ENCODE measurements around the gene MEGF8.

Gene MEGF8

DNA sequence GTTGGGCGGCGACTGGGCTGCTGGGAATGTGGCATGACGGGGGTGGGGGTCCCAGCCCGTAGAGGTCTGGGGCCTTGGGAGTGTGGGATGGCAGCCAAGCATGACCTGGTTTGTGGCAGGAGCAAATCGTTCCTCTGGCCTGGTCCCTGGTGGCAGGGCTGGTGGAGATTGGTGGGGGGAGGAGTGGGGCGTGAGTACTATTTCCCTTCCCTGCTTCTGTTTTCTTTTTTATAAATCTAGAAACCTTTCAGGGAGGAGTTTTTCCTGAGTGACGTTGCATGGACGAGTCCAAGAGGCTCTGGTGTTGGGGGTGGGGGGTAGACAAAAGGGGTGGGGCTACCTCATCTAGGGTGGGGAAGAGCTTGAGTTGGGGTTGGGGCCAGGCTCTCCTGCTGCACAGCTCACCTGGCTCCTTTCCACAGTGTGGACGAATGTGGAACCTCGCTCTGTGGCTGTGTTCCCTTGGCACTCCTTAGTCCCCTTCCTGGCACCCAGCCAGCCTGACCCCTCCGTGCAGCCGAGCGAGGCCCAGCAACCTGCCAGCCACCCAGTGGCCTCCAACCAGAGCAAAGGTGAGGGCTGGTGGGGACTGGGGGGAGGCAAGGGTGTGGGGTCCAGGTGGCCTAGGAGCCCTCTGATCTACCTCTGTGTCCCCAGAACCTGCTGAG, 39.0 kb upstream of the MEGF8 start:
- DNase-seq: no peak

DNA sequence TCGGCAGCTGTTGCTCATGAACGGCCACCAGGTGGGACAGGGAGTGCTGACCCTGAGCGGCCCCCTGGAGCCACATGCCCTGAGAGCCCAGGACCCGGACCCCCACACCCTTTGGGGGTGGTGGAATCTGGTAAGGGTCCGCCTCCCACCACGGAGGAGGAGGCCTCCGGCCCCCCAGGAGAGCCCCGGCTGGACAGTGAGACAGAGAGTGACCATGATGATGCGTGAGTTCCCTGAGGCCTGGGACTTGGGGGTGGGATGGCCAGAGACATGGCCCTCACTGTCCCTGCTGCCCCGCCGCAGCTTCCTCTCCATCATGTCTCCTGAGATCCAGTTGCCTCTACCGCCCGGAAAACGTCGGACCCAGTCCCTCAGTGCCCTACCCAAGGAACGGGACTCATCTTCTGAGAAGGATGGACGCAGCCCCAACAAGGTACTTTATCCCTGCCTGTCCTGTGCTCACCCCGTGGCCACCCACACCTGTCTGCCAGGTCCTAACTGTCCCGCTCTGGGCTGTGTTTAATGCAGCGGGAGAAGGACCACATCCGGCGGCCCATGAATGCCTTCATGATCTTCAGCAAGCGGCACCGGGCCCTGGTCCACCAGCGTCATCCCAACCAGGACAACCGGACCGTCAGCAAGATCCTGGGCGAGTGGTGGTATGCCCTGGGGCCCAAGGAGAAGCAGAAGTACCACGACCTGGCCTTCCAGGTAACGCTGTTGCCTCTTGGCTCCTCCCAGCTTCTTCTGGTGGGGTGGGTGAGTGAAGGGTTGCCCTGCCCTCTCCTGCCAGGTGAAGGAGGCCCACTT, 38.2 kb upstream of the MEGF8 start:
- no peak for DNase-seq

DNA sequence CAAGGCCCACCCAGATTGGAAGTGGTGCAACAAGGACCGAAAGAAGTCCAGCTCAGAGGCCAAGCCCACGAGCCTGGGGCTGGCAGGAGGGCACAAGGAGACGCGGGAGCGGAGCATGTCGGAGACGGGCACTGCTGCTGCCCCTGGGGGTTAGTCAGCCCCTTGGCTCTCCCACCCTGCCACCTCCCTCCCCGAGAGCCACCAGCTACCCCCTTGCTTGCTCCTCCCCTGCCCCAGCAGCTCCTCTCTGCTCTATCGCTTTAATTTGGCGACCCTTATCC, 37.7 kb upstream of the MEGF8 start:
- no peak for DNase-seq

DNA sequence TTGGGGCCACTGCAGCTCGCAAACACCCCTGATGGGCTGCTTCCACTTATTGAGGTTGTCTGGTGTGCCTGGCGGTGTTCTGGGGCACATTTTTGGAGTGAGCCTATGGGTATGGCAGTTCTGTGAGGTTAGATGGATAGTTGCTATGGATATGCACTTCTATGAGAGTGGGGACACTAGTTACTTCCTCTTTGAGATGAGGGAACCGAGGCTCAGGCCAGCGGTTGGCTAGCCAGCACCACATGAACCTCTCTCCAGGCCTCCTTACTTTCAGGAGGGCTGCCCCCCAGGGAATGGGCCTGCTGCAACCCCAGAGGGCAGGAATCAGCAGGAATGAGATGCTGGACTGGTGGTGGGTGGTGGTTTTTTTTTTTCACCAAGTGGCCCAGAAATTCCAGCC, 37.0 kb upstream of the MEGF8 start:
- DNase-seq: no peak

DNA sequence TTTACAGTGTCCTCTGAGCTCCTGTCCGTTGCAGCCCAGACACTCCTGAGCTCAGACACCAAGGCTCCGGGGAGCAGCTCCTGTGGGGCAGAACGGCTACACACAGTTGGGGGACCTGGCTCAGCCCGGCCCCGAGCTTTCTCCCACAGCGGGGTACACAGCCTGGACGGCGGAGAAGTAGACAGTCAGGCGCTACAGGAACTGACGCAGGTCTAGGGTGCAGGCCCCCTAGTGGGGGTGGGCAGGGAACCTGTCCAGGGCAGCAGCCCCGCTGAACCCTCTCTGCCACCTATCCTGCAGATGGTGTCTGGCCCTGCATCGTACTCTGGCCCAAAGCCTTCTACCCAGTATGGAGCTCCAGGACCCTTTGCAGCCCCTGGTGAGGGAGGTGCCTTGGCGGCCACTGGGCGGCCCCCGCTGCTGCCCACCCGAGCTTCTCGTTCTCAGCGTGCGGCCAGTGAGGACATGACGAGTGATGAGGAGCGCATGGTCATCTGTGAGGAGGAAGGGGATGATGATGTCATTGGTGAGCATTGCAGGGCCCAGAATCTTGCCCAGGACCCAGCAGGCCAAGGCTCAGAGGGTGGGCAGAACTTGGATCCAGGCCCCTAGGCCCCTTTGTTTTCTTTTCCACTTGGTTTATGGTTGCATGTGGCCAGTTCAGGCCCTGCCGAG, 36.4 kb upstream of the MEGF8 start:
- no peak for DNase-seq

DNA sequence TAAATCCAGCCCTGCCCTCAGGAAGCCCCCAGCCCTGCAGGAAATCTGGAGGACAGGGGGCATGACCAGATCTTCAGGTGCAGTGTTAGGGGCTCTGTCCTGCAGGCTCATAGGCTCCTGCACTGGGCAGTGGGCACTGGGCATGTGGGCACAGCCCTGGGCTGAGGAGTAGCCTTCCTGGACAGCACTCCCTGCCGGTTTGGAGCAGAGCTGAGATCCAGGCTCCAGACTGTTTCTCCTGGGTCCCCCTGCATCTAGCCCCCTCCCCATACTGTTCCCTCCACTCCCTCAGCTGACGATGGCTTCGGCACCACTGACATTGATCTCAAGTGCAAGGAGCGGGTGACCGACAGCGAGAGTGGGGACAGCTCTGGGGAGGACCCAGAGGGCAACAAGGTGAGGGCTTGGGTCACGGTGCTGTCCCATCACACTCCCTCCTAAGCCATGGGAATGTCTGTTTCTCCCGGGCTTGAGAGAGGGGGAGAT, 35.8 kb upstream of the MEGF8 start:
- no peak for DNase-seq

DNA sequence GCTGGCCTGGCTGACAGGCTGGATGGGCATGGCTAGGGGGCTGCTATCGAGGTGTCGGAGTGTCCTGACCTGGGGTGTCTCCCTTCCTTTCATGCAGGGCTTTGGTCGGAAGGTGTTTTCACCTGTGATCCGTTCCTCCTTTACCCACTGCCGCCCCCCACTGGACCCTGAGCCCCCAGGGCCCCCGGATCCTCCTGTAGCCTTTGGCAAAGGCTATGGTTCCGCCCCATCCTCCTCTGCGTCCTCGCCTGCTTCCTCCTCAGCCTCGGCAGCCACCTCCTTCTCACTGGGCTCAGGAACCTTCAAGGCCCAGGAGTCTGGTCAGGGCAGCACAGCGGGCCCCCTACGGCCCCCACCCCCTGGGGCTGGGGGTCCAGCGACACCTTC, 35.3 kb upstream of the MEGF8 start:
- DNase-seq: no peak

DNA sequence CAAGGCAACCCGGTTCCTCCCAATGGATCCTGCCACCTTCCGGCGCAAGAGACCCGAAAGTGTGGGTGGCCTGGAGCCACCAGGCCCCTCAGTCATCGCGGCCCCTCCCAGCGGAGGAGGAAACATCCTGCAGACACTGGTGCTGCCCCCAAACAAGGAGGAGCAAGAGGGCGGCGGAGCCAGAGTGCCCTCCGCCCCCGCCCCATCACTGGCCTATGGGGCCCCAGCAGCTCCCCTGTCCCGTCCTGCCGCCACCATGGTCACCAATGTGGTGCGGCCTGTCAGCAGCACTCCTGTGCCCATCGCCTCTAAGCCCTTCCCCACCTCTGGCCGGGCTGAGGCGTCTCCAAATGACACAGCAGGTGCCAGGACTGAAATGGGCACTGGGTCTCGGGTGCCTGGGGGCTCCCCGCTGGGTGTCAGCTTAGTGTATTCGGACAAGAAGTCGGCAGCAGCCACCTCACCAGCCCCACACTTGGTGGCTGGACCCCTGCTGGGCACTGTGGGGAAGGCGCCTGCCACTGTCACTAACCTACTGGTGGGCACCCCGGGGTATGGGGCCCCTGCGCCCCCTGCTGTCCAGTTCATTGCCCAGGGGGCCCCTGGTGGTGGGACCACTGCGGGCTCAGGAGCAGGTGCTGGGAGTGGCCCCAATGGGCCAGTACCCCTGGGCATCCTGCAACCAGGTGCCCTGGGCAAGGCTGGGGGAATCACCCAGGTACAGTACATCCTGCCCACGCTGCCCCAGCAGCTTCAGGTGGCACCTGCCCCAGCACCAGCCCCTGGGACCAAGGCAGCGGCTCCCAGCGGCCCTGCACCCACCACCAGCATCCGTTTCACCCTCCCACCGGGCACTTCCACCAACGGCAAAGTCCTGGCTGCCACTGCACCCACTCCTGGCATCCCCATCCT, 34.7 kb upstream of the MEGF8 start:
- DNase-seq: peak; percentile 49

DNA sequence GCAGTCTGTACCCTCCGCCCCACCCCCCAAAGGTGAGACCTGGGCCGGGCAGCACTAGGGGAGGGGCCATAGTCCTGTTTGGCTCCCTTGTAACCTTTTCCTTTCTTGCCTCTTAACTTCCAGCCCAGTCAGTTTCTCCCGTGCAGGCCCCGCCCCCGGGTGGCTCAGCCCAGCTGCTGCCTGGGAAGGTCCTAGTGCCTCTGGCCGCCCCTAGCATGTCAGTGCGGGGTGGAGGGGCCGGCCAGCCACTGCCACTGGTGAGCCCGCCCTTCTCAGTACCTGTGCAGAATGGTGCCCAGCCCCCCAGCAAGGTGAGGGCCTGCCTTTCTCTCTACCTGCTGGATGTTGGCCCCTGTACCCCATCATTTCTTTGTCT, 34.0 kb upstream of the MEGF8 start:
- DNase-seq: no peak

DNA sequence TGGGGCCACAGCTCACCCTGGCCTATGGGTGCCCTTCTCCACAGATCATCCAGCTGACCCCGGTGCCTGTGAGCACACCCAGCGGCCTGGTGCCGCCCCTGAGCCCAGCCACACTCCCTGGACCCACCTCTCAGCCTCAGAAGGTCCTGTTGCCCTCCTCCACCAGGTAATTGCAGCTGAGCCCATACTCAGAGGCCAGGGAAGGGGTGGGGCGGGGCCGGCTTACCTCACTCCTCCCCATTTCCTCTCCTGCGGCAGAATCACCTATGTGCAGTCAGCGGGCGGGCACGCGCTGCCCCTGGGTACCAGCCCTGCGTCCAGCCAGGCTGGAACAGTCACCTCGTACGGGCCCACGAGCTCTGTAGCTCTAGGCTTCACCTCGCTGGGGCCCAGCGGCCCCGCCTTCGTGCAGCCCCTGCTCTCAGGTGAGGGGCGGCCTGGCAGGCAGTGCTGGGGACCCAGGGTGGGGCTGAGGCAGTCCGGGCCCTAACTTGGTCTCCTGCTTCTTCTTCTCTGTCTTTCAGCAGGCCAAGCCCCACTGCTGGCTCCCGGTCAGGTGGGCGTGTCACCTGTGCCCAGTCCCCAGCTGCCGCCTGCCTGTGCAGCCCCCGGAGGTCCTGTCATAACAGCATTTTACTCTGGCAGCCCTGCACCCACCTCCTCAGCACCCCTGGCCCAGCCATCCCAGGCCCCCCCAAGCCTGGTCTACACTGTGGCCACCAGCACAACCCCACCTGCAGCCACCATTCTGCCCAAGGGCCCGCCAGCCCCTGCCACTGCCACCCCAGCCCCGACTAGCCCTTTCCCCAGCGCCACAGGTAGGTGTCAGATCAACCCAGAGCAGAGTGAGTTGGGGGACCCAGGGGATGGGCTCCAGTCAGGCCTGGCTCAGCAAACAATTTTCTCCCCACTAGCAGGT, 33.1 kb upstream of the MEGF8 start:
- no peak for DNase-seq

DNA sequence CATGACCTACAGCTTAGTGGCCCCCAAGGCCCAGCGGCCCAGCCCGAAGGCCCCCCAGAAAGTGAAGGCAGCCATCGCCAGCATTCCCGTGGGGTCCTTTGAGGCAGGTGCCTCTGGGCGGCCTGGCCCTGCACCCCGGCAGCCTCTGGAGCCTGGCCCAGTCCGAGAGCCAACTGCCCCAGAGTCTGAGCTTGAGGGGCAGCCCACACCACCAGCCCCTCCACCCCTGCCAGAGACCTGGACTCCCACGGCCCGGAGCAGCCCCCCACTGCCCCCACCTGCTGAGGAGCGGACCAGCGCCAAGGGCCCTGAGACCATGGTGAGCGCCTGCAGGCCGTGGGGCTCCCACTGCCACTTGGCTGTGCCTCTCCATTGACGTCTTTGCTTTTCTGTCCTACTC, 32.5 kb upstream of the MEGF8 start:
- DNase-seq: no peak

DNA sequence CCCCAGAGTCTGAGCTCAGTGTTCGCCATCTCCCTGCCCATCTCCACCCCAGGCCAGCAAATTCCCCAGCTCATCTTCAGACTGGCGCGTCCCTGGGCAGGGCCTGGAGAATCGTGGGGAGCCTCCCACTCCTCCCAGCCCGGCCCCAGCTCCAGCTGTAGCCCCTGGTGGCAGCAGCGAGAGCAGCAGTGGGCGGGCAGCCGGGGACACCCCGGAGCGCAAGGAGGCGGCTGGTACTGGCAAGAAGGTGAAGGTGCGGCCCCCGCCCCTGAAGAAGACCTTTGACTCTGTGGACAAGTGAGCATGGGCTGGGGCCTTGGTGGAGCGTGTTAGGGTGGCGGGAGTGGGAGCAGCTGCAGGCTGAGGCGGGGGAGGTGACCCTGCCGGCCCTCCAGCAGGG, 31.9 kb upstream of the MEGF8 start:
- no peak for DNase-seq

DNA sequence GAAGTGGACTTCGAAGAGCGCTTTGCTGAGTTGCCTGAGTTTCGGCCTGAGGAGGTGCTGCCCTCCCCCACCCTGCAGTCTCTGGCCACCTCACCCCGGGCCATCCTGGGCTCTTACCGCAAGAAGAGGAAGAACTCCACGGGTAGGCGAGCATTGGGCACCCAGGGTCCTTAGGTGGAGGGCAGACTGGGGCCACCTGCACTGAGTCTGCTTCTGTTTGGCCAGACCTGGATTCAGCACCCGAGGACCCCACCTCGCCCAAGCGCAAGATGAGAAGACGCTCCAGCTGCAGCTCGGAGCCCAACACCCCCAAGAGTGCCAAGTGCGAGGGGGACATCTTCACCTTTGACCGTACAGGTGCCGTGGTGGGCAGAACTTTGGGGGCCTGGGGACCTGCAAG, 31.5 kb upstream of the MEGF8 start:
- DNase-seq: no peak

DNA sequence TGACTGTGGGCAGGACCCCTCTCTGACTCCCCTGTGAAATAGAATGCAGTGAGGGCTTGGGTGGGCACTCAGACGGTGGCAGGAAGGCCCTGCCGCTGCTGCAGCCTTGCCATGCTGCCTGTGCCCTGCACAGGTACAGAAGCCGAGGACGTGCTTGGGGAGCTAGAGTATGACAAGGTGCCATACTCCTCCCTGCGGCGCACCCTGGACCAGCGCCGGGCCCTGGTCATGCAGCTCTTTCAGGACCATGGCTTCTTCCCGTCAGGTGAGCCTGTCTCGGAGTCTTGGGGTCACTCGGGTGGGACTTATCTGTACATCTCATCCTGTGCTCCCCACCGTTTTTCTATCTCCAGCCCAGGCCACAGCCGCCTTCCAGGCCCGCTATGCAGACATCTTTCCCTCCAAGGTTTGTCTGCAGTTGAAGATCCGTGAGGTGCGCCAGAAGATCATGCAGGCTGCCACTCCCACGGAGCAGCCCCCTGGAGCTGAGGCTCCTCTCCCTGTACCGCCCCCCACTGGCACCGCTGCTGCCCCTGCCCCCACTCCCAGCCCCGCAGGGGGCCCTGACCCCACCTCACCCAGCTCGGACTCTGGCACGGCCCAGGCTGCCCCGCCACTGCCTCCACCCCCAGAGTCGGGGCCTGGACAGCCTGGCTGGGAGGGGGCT, 30.8 kb upstream of the MEGF8 start:
- DNase-seq: no peak

DNA sequence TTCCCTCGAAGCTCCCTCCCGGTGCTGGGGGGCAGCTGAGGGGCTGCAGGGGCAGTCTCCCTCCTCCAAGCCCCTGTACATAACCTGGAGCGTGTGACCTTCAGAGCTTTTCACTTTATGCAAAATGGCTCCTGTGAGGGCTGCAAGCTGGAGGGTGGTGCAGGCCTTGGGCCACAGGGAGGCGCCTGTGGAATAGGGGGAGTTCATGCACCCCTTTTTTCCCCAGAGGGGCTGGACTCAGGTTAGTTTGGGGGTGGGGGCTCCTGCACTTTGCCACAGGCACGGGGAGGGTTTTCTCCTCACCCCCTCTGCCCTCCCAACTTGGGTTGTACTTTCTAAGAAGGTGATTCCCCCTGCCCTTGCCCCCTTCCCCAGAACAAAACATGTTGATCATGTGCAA, 30.1 kb upstream of the MEGF8 start:
- no peak for DNase-seq

DNA sequence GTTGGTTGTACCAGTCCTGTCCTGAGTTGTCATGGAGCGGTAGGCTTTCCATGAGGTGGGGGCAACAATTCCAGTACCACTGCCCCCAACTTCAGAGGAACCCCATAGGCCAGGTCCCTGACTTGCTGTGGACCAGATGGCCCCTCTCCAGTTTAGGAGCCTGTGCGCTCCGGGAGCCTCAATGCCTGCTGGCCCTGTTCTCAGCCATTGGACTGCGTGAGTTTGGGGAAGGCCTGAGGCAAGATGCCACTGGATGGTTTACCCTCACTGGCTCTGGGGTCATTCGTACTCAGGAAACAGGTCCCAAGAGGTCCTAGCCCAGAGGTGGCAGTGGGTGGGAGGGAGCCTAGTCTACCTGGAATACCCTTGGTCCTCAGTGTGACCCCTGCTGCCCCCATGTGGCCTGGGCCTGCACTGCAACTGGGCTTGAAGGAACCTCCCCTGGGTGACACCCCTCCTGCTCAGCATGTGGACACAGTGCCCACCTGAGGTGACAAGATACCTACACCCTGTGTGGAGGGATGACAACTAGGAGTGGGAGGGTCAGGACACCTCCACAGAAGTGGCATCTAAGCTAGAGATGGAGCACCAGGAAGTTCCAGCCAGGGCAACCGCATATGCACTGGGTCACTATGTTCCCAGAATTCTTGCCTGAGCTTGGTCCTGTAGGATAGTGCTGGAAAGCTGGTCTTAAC, 29.5 kb upstream of the MEGF8 start:
- peak; percentile 72 for DNase-seq

DNA sequence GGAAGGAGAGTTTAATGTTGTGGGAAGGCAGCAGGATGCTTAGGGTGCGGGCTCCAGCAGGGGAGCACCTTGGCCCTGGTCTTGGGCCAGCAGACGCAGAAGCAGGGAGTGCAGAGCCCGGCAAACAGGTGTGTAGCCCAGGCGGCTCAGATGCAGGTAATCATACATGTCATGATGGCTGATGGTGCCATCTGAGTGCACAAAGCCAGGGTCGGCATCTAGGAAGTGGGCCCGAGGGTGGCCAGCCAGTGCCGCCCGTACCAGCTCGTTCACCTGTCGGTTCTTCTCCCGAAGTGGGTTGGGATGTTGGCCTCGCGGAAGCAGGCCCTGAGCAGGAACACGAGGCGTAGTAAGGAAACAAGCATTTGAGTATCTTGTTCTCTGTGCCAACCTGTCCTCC, 28.4 kb upstream of the MEGF8 start:
- DNase-seq: no peak

DNA sequence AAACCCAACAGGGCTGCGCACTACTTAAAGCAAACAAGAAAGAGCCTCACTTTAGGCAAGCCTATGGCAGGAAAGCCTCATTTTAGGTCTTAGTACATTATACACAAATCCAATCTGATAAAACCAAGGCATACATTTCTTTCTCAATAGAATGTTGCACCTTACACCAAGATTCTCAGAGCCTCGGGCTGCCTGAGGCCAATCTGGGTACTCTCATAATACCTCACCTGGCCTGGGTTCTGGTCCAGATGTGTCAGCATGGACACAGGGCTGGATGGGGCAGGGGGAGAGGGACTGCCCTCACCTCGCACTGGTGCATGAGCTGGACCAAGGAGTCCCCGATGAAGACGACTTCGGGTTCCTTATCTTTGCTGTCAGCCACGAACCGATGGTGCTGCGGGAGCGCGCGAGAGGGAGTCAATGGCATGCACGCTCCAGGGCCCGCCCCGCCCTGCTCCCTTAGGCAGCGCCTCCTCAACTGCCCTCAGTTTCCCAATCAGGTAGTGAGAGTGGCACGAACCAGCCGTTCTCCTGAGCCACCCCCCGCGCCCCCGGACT, 23.7 kb upstream of the MEGF8 start, which contains the start of gene PRR19:
Gene PRR19, plus strand, starts transcription at position 487 of the 558 bp plus-strand sequence. CDS start 7,453 bp downstream, outside the sequence.
- no peak for DNase-seq

DNA sequence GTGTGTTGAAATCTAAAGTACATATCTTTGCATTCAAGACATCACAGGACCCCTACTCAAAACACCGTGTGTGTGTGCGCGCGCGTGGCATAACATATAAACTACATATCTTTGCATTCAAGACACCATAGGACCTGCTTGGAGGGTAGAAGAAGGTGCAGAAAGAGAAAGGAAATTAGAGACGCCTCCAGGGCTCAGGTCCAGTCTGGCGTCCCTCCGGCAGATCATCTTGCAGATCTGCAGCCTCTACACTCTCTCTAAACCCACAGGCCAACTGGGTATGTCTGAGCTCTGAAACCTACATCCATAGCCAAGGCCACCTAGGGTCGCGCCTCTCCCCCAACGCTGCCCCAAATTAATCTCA, 22.4 kb upstream of the MEGF8 start:
- DNase-seq: no peak

DNA sequence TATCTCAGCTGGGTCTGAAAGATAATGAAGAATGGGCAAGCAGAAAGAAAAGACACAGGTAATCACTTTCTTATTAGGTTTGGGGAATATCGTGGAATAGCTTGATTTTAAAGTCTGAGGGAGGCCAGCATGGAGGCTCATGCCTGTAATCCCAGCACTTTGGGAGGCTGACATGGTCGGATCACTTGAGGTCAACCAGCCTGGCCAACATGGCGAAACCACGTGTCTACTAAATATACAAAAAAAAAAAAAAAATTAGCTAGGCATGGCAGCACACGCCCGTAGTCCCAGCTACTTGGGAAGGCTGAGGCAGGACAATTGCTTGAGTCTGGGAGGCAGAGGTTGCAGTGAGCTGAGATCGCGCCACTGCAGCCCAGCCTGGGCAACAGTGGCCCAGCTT, 21.6 kb upstream of the MEGF8 start:
- DNase-seq: no peak

DNA sequence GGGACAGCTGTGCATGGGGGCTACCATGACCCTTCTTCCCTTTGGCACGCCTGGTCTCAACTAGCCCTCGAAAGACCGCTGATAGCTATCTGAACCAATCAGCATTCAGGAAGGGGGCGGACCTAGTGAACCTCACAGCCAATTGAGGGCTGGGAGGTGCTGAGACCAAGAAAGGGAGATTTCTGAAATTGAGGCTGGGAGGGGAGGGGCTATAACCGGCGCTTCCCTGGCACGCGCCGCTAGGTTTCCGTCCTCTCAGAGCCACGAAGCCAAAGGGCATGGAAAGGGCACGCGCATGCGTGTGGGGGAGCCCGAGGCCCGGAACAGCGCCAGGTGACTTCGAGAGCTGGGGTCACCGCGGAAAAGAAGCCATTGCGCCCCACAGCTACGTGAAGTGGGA, 18.8 kb upstream of the MEGF8 start:
- DNase-seq: no peak

All from RPMI8226 (cell line).